ENCODE measurements around the gene GMPR. TPM values are rescaled to one million over a fixed set of nuclear protein-coding genes. Genes with fewer than 3 reads are reported as not detected.

The GMPR gene
- total RNA-seq, 6 donors from 2014 or later, result 10.5 to 25.6 (median 16.4) TPM

GRCh38 chr6:16230953-16231352 lies 7.4 kb upstream of the GMPR start:
- Histone ChIP-seq H3K4me3 (no peak overlapping the region), H3K27me3 (no peaks in the 10 kb centered on the region), H3K36me3 (no peaks in the 10 kb centered on the region), H3K9me3 (no peaks in the 10 kb centered on the region), H3K27ac (no peak overlapping the region), H3K4me1 (peaks cover 0 to 12% (median 6%) of the 10 kb centered on the region in 4 donors)
- no peak for DNase-seq
- no peak for TF ChIP-seq CTCF (IDR thresholded peaks at IDR 0.05)
- no peak for TF ChIP-seq POLR2AphosphoS5 (IDR thresholded peaks at IDR 0.05)
- no peak for TF ChIP-seq EP300 (IDR thresholded peaks at IDR 0.05)
- no peak for ATAC-seq (ENCODE audit: low FRiP score in 2 of 2)
- 78 to 86% methylated on average over 9 of the region's 9 CpGs for WGBS, 2 donors

- H3K27me3 ChIP-seq, result no peaks in the 10 kb centered on the region
- ATAC-seq (ENCODE audit: low FRiP score in 2 of 2) (no peak), DNase-seq (no peak)
- H3K36me3 ChIP-seq, result no peaks in the 10 kb centered on the region
- no peaks in the 10 kb centered on the region for H3K9me3 ChIP-seq
- H3K4me3 ChIP-seq, result no peak overlapping the region
- TF ChIP-seq POLR2A (IDR thresholded peaks at IDR 0.05) (no peak), POLR2AphosphoS5 (IDR thresholded peaks at IDR 0.05) (no peak), CTCF (IDR thresholded peaks at IDR 0.05) (no peak), EP300 (IDR thresholded peaks at IDR 0.05) (no peak)
- H3K4me1 ChIP-seq, result peaks cover 4 to 23% (median 16%) of the 10 kb centered on the region in 4 donors
- WGBS, 2 donors, result 85 to 89% methylated on average over 5 of the region's 5 CpGs
- no peak overlapping the region for H3K27ac ChIP-seq
Observed at GRCh38 chr6:16232086-16232485, 6.3 kb upstream of the GMPR start.

GRCh38 chr6:16236009-16236501 lies 2.3 kb upstream of the GMPR start:
- Histone ChIP-seq H3K36me3 (no peaks in the 10 kb centered on the region), H3K4me1 (peaks cover 13 to 43% (median 27%) of the 10 kb centered on the region in 4 donors), H3K27ac (peak overlapping the region in 3 of 4 donors; percentile 35 to 83 (median 71)), H3K9me3 (no peaks in the 10 kb centered on the region), H3K27me3 (no peaks in the 10 kb centered on the region), H3K4me3 (peak overlapping the region in 2 of 4 donors; percentile 1 to 3)
- ATAC-seq (ENCODE audit: low FRiP score in 2 of 2), result no peak
- TF ChIP-seq EP300 (IDR thresholded peaks at IDR 0.05), result no peak
- TF ChIP-seq POLR2A (IDR thresholded peaks at IDR 0.05), result no peak
- TF ChIP-seq POLR2AphosphoS5 (IDR thresholded peaks at IDR 0.05), result no peak
- TF ChIP-seq CTCF (IDR thresholded peaks at IDR 0.05), result no peak
- 55 to 67% methylated on average over 4 of the region's 4 CpGs for WGBS, 2 donors
- no peak for DNase-seq

- 0 to 3% methylated on average over 3 of the region's 3 CpGs for WGBS, 2 donors
- Histone ChIP-seq H3K4me3 (peak overlapping the region in 2 of 4 donors; percentile 1 to 3), H3K27ac (peak overlapping the region in 3 of 4 donors; percentile 35 to 83 (median 71)), H3K27me3 (no peaks in the 10 kb centered on the region), H3K4me1 (peaks cover 13 to 43% (median 27%) of the 10 kb centered on the region in 4 donors), H3K9me3 (no peaks in the 10 kb centered on the region), H3K36me3 (no peaks in the 10 kb centered on the region)
- DNase-seq, result peak in 1 of 2 donors; percentile 66
- TF ChIP-seq POLR2A (IDR thresholded peaks at IDR 0.05), result no peak
- no peak for TF ChIP-seq POLR2AphosphoS5 (IDR thresholded peaks at IDR 0.05)
- TF ChIP-seq EP300 (IDR thresholded peaks at IDR 0.05), result no peak
- TF ChIP-seq CTCF (IDR thresholded peaks at IDR 0.05), result no peak
- ATAC-seq (ENCODE audit: low FRiP score in 2 of 2), result peak in 1 of 2 donors; percentile 36
Observed at GRCh38 chr6:16236631-16237199, 1.7 kb upstream of the GMPR start.

GRCh38 chr6:16237242-16237641 lies 1.1 kb upstream of the GMPR start:
- no peaks in the 10 kb centered on the region for H3K9me3 ChIP-seq
- 90% methylated on average over 7 of the region's 7 CpGs for WGBS, 2 donors
- peaks cover 13 to 43% (median 27%) of the 10 kb centered on the region in 4 donors for H3K4me1 ChIP-seq
- no peak for ATAC-seq (ENCODE audit: low FRiP score in 2 of 2)
- no peaks in the 10 kb centered on the region for H3K36me3 ChIP-seq
- DNase-seq, result no peak
- H3K27ac ChIP-seq, result peak overlapping the region; percentile 35 to 83 (median 56)
- TF ChIP-seq POLR2AphosphoS5 (IDR thresholded peaks at IDR 0.05) (no peak), POLR2A (IDR thresholded peaks at IDR 0.05) (no peak), CTCF (IDR thresholded peaks at IDR 0.05) (no peak), EP300 (IDR thresholded peaks at IDR 0.05) (no peak)
- no peaks in the 10 kb centered on the region for H3K27me3 ChIP-seq
- H3K4me3 ChIP-seq, result no peak overlapping the region

All from upper lobe of left lung (tissue), 6 donors.